PC-9 (cell line): Measurements from ENCODE around the gene MEMO1.

Source experiments
- CTCF ChIP-seq: fragments of 200-600 bp; sonication (generic); conservative IDR thresholded peaks from 2 replicates; pipeline ENCODE4 v1.6.1; 2017; ENCODE audit warnings: mixed run types, antibody characterized with exemption, mild to moderate bottlenecking, moderate library complexity
- EZH2 ChIP-seq: fragments of 200-600 bp; sonication (generic); IDR thresholded peaks from 2 replicates; pipeline ENCODE4 v1.8.0; 2017; ENCODE audit warnings: antibody characterized with exemption, low read depth

GRCh38 chr2:31919499-31919898 lies 91.3 kb downstream of the MEMO1 start:
- TF ChIP-seq CTCF (no peak), EZH2 (no peak)
